Thymus (tissue), 11 donors: ENCODE measurements around the gene TEAD1. TPM values are rescaled to one million over a fixed set of nuclear protein-coding genes. Genes with fewer than 3 reads are reported as not detected.

ENCODE experiments used
- DNase-seq, 9 donors: peaks; one replicate each; pipeline ENCODE4 v3.0.0-alpha.2; 2013; ENCODE audit warnings: low spot score in 9 of 9, low read depth in 6 of 9, missing footprints in 1 of 9
- H3K27ac ChIP-seq, 2 donors: one replicate each; pipeline ENCODE4 v1.5.1; 2013; ENCODE audit warnings: control low read depth in 1 of 2, low read depth in 1 of 2, low read length in 1 of 2, mild to moderate bottlenecking in 1 of 2, moderate library complexity in 1 of 2
- H3K27me3 ChIP-seq, 2 donors: one replicate each; pipeline ENCODE4 v1.5.1; 2013; ENCODE audit warnings: low read length in 1 of 2; ENCODE audit not compliant: control insufficient read depth in 2 of 2, insufficient read depth in 1 of 2
- H3K36me3 ChIP-seq, 2 donors: one replicate each; pipeline ENCODE4 v1.5.1; 2013; ENCODE audit warnings: low read length in 1 of 2, mild to moderate bottlenecking in 1 of 2, moderate library complexity in 1 of 2; ENCODE audit not compliant: control insufficient read depth in 2 of 2, insufficient read depth in 2 of 2
- H3K4me1 ChIP-seq, 2 donors: one replicate each; pipeline ENCODE4 v1.5.1; 2013; ENCODE audit warnings: low read length in 2 of 2; ENCODE audit not compliant: control insufficient read depth in 2 of 2, insufficient read depth in 2 of 2
- H3K4me3 ChIP-seq, 2 donors: one replicate each; pipeline ENCODE4 v1.5.1; 2013; ENCODE audit warnings: low read length in 2 of 2, control low read depth in 1 of 2, mild to moderate bottlenecking in 1 of 2
- H3K9me3 ChIP-seq, 2 donors: one replicate each; pipeline ENCODE4 v1.5.1; 2013; ENCODE audit warnings: low read length in 1 of 2, mild to moderate bottlenecking in 1 of 2; ENCODE audit not compliant: control insufficient read depth in 2 of 2, insufficient read depth in 1 of 2
- WGBS: extraction: QIAGEN DNeasy Blood & Tissue Kit; methylation state at CpG from one replicate; pipeline ENCODE4 v1.1.7; 2013; 5-methylcytosine and 5-hydroxymethylcytosine counted together
- polyA plus RNA-seq: library from polyadenylated mRNA; stranded (reverse); fragments of 200-250 nt; gene quantifications from one replicate; pipeline ENCODE4 v1.2.3, GENCODE V29; 2013
- total RNA-seq: library from RNA; stranded (reverse); fragments of 120-200 nt; gene quantifications from one replicate; pipeline ENCODE4 v1.2.4, GENCODE V29; 2013
- donor health status: healthy.

The TEAD1 gene
- total and polyA plus RNA-seq, 2 donors: 3.7 to 5.4 TPM

- H3K36me3 ChIP-seq: no peaks in the 10 kb centered on the region
- no peaks in the 10 kb centered on the region for H3K27me3 ChIP-seq
- WGBS: 89% methylated on average over 2 of the region's 2 CpGs
- no peaks in the 10 kb centered on the region for H3K9me3 ChIP-seq
- no peak overlapping the region for H3K4me3 ChIP-seq
- DNase-seq: no peak
- no peak overlapping the region for H3K27ac ChIP-seq
- peaks cover 0 to 15% of the 10 kb centered on the region in 2 donors for H3K4me1 ChIP-seq
Measured at GRCh38 chr11:12773591-12773990, 99.4 kb downstream of the TEAD1 start.

GRCh38 chr11:12775955-12776354 lies 101.7 kb downstream of the TEAD1 start:
- no peak for DNase-seq
- peaks cover 0 to 13% of the 10 kb centered on the region in 2 donors for H3K4me1 ChIP-seq
- H3K4me3 ChIP-seq: no peak overlapping the region
- 98% methylated on average over 10 of the region's 10 CpGs for WGBS
- H3K36me3 ChIP-seq: no peaks in the 10 kb centered on the region
- no peaks in the 10 kb centered on the region for H3K9me3 ChIP-seq
- no peak overlapping the region for H3K27ac ChIP-seq
- H3K27me3 ChIP-seq: no peaks in the 10 kb centered on the region

- H3K9me3 ChIP-seq: no peaks in the 10 kb centered on the region
- no peak overlapping the region for H3K4me3 ChIP-seq
- no peak for DNase-seq
- H3K4me1 ChIP-seq: no peaks in the 10 kb centered on the region
- no peak overlapping the region for H3K27ac ChIP-seq
- no peaks in the 10 kb centered on the region for H3K36me3 ChIP-seq
- 95% methylated on average over 5 of the region's 5 CpGs for WGBS
- H3K27me3 ChIP-seq: no peaks in the 10 kb centered on the region
Measured at GRCh38 chr11:12777208-12777874, 103.1 kb downstream of the TEAD1 start.

GRCh38 chr11:12778240-12778905 lies 104.2 kb downstream of the TEAD1 start:
- Histone ChIP-seq H3K27ac (no peak overlapping the region), H3K36me3 (no peaks in the 10 kb centered on the region), H3K9me3 (no peaks in the 10 kb centered on the region), H3K4me1 (no peaks in the 10 kb centered on the region), H3K4me3 (no peak overlapping the region), H3K27me3 (no peaks in the 10 kb centered on the region)
- 79% methylated on average over 2 of the region's 2 CpGs for WGBS
- DNase-seq: no peak

- no peaks in the 10 kb centered on the region for H3K27me3 ChIP-seq
- WGBS: 93% methylated on average over 2 of the region's 2 CpGs
- H3K36me3 ChIP-seq: no peaks in the 10 kb centered on the region
- H3K27ac ChIP-seq: no peak overlapping the region
- H3K4me1 ChIP-seq: peaks cover 0 to 3% of the 10 kb centered on the region in 2 donors
- H3K4me3 ChIP-seq: no peak overlapping the region
- no peaks in the 10 kb centered on the region for H3K9me3 ChIP-seq
- DNase-seq: no peak
Measured at GRCh38 chr11:12783765-12784164, 109.5 kb downstream of the TEAD1 start.

GRCh38 chr11:12784445-12784844 lies 110.2 kb downstream of the TEAD1 start:
- H3K4me3 ChIP-seq: no peak overlapping the region
- no peaks in the 10 kb centered on the region for H3K36me3 ChIP-seq
- no peak for DNase-seq
- no peaks in the 10 kb centered on the region for H3K9me3 ChIP-seq
- no peak overlapping the region for H3K27ac ChIP-seq
- H3K27me3 ChIP-seq: no peaks in the 10 kb centered on the region
- 61% methylated on average over 3 of the region's 3 CpGs for WGBS
- H3K4me1 ChIP-seq: peaks cover 0 to 3% of the 10 kb centered on the region in 2 donors

GRCh38 chr11:12784987-12785386 lies 110.8 kb downstream of the TEAD1 start:
- DNase-seq: no peak
- Histone ChIP-seq H3K4me3 (no peak overlapping the region), H3K27me3 (no peaks in the 10 kb centered on the region), H3K27ac (no peak overlapping the region), H3K4me1 (peaks cover 0 to 3% of the 10 kb centered on the region in 2 donors), H3K36me3 (no peaks in the 10 kb centered on the region), H3K9me3 (no peaks in the 10 kb centered on the region)
- WGBS: 75% methylated on average over 5 of the region's 5 CpGs

GRCh38 chr11:12785901-12786300 lies 111.7 kb downstream of the TEAD1 start:
- Histone ChIP-seq H3K27me3 (no peaks in the 10 kb centered on the region), H3K4me1 (peaks cover 0 to 3% of the 10 kb centered on the region in 2 donors), H3K9me3 (no peaks in the 10 kb centered on the region), H3K27ac (no peak overlapping the region), H3K36me3 (no peaks in the 10 kb centered on the region), H3K4me3 (no peak overlapping the region)
- 94% methylated on average over 5 of the region's 5 CpGs for WGBS
- DNase-seq: peak in 1 of 9 donors; percentile 10

GRCh38 chr11:12786450-12786849 lies 112.2 kb downstream of the TEAD1 start:
- peaks cover 0 to 3% of the 10 kb centered on the region in 2 donors for H3K4me1 ChIP-seq
- DNase-seq: no peak
- no peaks in the 10 kb centered on the region for H3K27me3 ChIP-seq
- H3K36me3 ChIP-seq: no peaks in the 10 kb centered on the region
- H3K4me3 ChIP-seq: no peak overlapping the region
- no peak overlapping the region for H3K27ac ChIP-seq
- 96% methylated on average over 4 of the region's 4 CpGs for WGBS
- no peaks in the 10 kb centered on the region for H3K9me3 ChIP-seq
